DND-41 (cell line): ENCODE results near the gene ALOX12B.

Experiments
- EZH2 ChIP-seq: IDR thresholded peaks from 3 replicates; pipeline ENCODE4 v1.6.1; 2012; ENCODE audit warnings: borderline replicate concordance, low read depth, mild to moderate bottlenecking, moderate library complexity, low read length, inconsistent platforms; ENCODE audit not compliant: severe bottlenecking
- TF ChIP-seq, protein P1 (sequence below): IDR thresholded peaks from 2 replicates; pipeline ENCODE4 v1.5.1; 2012; ENCODE audit warnings: borderline replicate concordance, low read length, moderate library complexity, mild to moderate bottlenecking; ENCODE audit not compliant: poor library complexity, severe bottlenecking; ENCODE audit errors: extremely low read depth

DNA sequence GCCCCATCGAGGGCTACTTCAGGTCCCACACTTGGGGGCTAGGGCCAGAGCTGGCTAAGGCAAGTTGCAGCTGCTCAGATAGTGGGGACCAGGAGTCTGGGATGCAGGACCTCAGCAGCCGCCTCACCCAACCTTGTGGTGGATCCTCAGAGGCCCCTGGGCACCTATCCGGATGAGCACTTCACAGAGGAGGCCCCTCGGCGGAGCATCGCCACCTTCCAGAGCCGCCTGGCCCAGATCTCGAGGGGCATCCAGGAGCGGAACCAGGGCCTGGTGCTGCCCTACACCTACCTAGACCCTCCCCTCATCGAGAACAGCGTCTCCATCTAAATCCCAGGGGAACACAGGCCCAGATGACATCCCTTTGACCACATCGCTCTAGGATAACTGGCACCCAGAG, 39.3 kb downstream of the ALOX12B start:
- TF ChIP-seq, protein P1, sequence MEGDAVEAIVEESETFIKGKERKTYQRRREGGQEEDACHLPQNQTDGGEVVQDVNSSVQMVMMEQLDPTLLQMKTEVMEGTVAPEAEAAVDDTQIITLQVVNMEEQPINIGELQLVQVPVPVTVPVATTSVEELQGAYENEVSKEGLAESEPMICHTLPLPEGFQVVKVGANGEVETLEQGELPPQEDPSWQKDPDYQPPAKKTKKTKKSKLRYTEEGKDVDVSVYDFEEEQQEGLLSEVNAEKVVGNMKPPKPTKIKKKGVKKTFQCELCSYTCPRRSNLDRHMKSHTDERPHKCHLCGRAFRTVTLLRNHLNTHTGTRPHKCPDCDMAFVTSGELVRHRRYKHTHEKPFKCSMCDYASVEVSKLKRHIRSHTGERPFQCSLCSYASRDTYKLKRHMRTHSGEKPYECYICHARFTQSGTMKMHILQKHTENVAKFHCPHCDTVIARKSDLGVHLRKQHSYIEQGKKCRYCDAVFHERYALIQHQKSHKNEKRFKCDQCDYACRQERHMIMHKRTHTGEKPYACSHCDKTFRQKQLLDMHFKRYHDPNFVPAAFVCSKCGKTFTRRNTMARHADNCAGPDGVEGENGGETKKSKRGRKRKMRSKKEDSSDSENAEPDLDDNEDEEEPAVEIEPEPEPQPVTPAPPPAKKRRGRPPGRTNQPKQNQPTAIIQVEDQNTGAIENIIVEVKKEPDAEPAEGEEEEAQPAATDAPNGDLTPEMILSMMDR, result no peak
- no peak for TF ChIP-seq EZH2
